H1 (cell line): ENCODE measurements around the gene CFAP74. TPM values are rescaled to one million over a fixed set of nuclear protein-coding genes. Genes with fewer than 3 reads are reported as not detected.

Experiments
- polyA plus RNA-seq, 7 experiments: library from polyadenylated mRNA; depleted of rRNA in 3 of 7; stranded (reverse) in 5 of 7; unstranded in 2 of 7; fragments of >200 nt in 5 of 7; fragments of 200-250 nt in 2 of 7; gene quantifications; 1 replicate in 5 of 7; 2 replicates in 1 of 7; 4 replicates in 1 of 7; pipeline versions ENCODE4 v1.2.1 to v1.2.3, GENCODE V29; 2011 to 2013; ENCODE audit warnings: missing spikeins in 2 of 7, mixed read lengths in 2 of 7
- total RNA-seq: library from RNA; stranded (reverse); fragmentation: NEBNext Ultra II Directional; extraction: Animal tissue kit (Norgen Biotek cat#: 25700); gene quantifications from 2 replicates; pipeline ENCODE4 v1.2.1, GENCODE V29; 2021

CFAP74 gene
- total and polyA plus RNA-seq, 2 of the 8 experiments (the other 6 are each of a cell fraction or from before 2014, with no cell fraction given) = 0.09 to 0.20 TPM

Other genes starting within 250 kb of the CFAP74 start
- 80.1 and 89.7 TPM in 2 replicates for gene NADK, start 225.3 kb downstream of the CFAP74 start, total RNA-seq
- gene NADK, start 225.3 kb downstream of the CFAP74 start, polyA plus RNA-seq (2011; rRNA removed) = 78.0 and 105 TPM in 2 replicates
- 382 and 394 TPM in 2 replicates for gene GNB1, start 112.7 kb downstream of the CFAP74 start, total RNA-seq
- 343 and 372 TPM in 2 replicates for gene GNB1, start 112.7 kb downstream of the CFAP74 start, polyA plus RNA-seq (2011; rRNA removed)
- 0.92 and 1.3 TPM in 2 replicates for gene CALML6, start 88.5 kb downstream of the CFAP74 start, total RNA-seq
- 0.54 and 0.96 TPM in 2 replicates for gene CALML6, start 88.5 kb downstream of the CFAP74 start, polyA plus RNA-seq (2011; rRNA removed)
- 14.6 and 15.0 TPM in 2 replicates for gene TMEM52, start 84.5 kb downstream of the CFAP74 start, total RNA-seq
- gene TMEM52, start 84.5 kb downstream of the CFAP74 start, polyA plus RNA-seq (2011; rRNA removed) = 30.2 and 46.3 TPM in 2 replicates
- 1.8 and 1.9 TPM in 2 replicates for gene GABRD, start 15.6 kb upstream of the CFAP74 start, total RNA-seq
- 3.0 and 3.3 TPM in 2 replicates for gene GABRD, start 15.6 kb upstream of the CFAP74 start, polyA plus RNA-seq (2011; rRNA removed)
- 45.1 and 49.4 TPM in 2 replicates for gene PRKCZ, start 46.6 kb upstream of the CFAP74 start, total RNA-seq
- 37.4 and 55.9 TPM in 2 replicates for gene PRKCZ, start 46.6 kb upstream of the CFAP74 start, polyA plus RNA-seq (2011; rRNA removed)
- gene FAAP20, start 191.0 kb upstream of the CFAP74 start, total RNA-seq = 99.8 and 103 TPM in 2 replicates
- 58.4 and 106 TPM in 2 replicates for gene FAAP20, start 191.0 kb upstream of the CFAP74 start, polyA plus RNA-seq (2011; rRNA removed)
- 80.2 and 87.6 TPM in 2 replicates for gene SKI, start 224.5 kb upstream of the CFAP74 start, total RNA-seq
- gene SKI, start 224.5 kb upstream of the CFAP74 start, polyA plus RNA-seq (2011; rRNA removed) = 8.3 and 14.5 TPM in 2 replicates